ENCODE measurements around the gene MGMT.

The MGMT gene

DNA sequence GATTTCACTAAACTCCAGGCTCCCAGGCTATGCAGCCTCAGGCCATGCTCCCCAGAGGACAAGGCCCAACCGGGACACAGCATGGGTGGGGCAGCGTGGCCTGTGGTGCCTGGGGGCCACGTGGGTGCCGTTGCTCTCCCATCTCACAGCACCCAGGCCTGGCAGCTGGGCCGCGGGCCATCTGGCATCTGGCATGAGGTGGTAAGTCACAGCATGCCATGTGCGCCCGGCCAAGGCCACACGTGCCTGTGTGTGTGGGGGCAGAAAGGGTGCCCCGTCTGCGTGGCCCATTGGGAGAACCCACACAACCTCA lies 292.9 kb downstream of the MGMT start:
- Mint-ChIP-seq H3K27me3 (ENCODE audit: low read depth) (no peaks in the 10 kb centered on the region), H3K27ac (no peak overlapping the region), H3K4me3 (no peak overlapping the region), H3K9me3 (no peaks in the 10 kb centered on the region), H3K4me1 (ENCODE audit: low read depth) (peaks cover 6% of the 10 kb centered on the region), H3K36me3 (ENCODE audit: low read depth) (no peaks in the 10 kb centered on the region)

- no peaks in the 10 kb centered on the region for H3K36me3 Mint-ChIP-seq (ENCODE audit: low read depth)
- H3K4me3 Mint-ChIP-seq = no peak overlapping the region
- H3K27ac Mint-ChIP-seq = no peak overlapping the region
- peaks cover 6% of the 10 kb centered on the region for H3K4me1 Mint-ChIP-seq (ENCODE audit: low read depth)
- no peaks in the 10 kb centered on the region for H3K9me3 Mint-ChIP-seq
- no peaks in the 10 kb centered on the region for H3K27me3 Mint-ChIP-seq (ENCODE audit: low read depth)
Observed at GRCh38 chr10:129760416-129760815, 293.4 kb downstream of the MGMT start.

- H3K27ac Mint-ChIP-seq = no peak overlapping the region
- H3K9me3 Mint-ChIP-seq = no peaks in the 10 kb centered on the region
- H3K27me3 Mint-ChIP-seq (ENCODE audit: low read depth) = no peaks in the 10 kb centered on the region
- H3K4me3 Mint-ChIP-seq = no peak overlapping the region
- no peaks in the 10 kb centered on the region for H3K36me3 Mint-ChIP-seq (ENCODE audit: low read depth)
- H3K4me1 Mint-ChIP-seq (ENCODE audit: low read depth) = peaks cover 6% of the 10 kb centered on the region
Observed at GRCh38 chr10:129761197-129761972, 294.3 kb downstream of the MGMT start.

- Mint-ChIP-seq H3K9me3 (no peaks in the 10 kb centered on the region), H3K36me3 (ENCODE audit: low read depth) (no peaks in the 10 kb centered on the region), H3K4me1 (ENCODE audit: low read depth) (peaks cover 3% of the 10 kb centered on the region), H3K4me3 (no peak overlapping the region), H3K27ac (no peak overlapping the region), H3K27me3 (ENCODE audit: low read depth) (no peaks in the 10 kb centered on the region)
Observed at GRCh38 chr10:129761981-129762956, 295.2 kb downstream of the MGMT start.

GRCh38 chr10:129764011-129764900 lies 297.2 kb downstream of the MGMT start:
- H3K36me3 Mint-ChIP-seq (ENCODE audit: low read depth) = no peaks in the 10 kb centered on the region
- no peak overlapping the region for H3K27ac Mint-ChIP-seq
- H3K9me3 Mint-ChIP-seq = no peaks in the 10 kb centered on the region
- no peaks in the 10 kb centered on the region for H3K27me3 Mint-ChIP-seq (ENCODE audit: low read depth)
- no peaks in the 10 kb centered on the region for H3K4me1 Mint-ChIP-seq (ENCODE audit: low read depth)
- H3K4me3 Mint-ChIP-seq = no peak overlapping the region

- Mint-ChIP-seq H3K9me3 (no peaks in the 10 kb centered on the region), H3K4me1 (ENCODE audit: low read depth) (no peaks in the 10 kb centered on the region), H3K36me3 (ENCODE audit: low read depth) (no peaks in the 10 kb centered on the region), H3K27ac (no peak overlapping the region), H3K27me3 (ENCODE audit: low read depth) (no peaks in the 10 kb centered on the region), H3K4me3 (no peak overlapping the region)
Observed at GRCh38 chr10:129764901-129765663, 298.0 kb downstream of the MGMT start.

DNA sequence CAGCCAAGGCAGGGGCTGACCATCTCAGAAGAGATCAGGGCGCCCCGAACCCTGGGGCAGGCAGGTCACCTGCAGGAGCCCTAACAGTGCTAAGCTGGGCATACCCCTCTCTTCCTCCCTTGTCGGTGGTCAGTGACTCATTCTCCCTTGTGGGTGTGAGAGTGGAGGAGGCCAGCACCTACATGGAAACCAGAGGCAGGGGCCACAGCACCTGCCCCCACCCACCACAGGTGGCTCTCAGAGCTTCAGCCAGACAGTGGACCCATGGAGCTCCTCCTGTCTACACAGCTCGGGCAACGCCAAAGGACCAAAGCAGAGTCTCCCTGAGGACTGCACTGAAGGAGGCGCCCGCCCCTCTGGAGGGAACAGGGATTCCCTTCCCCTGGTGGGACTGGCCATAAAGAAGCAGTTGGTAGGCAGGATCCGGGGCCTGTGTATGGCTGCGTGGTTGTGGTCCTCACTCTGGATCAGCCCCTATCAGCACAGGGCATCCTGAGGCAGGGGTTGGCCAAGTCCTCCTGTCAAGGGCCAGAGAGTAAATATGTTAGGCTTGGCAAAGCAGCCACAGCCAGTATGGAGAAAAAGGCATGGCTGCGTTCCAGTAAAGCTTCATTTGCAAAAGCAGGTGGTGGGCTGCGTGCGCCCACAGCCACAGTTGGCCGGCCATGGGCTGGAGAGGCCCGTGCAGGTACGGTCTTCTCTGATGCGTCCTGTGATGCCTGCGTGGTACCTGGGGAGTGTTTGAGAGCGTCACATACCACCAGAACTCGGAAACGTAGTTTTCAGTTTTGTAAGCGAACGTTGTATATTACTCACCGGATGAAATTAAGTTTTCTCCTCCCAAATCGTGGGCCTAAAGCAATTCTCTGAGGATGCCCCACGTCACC lies 298.9 kb downstream of the MGMT start:
- no peaks in the 10 kb centered on the region for H3K9me3 Mint-ChIP-seq
- no peaks in the 10 kb centered on the region for H3K27me3 Mint-ChIP-seq (ENCODE audit: low read depth)
- H3K4me1 Mint-ChIP-seq (ENCODE audit: low read depth) = no peaks in the 10 kb centered on the region
- no peak overlapping the region for H3K4me3 Mint-ChIP-seq
- no peak overlapping the region for H3K27ac Mint-ChIP-seq
- H3K36me3 Mint-ChIP-seq (ENCODE audit: low read depth) = no peaks in the 10 kb centered on the region

GRCh38 chr10:129766611-129767550 lies 299.8 kb downstream of the MGMT start:
- Mint-ChIP-seq H3K36me3 (ENCODE audit: low read depth) (no peaks in the 10 kb centered on the region), H3K4me3 (no peak overlapping the region), H3K27me3 (ENCODE audit: low read depth) (no peaks in the 10 kb centered on the region), H3K27ac (no peak overlapping the region), H3K4me1 (ENCODE audit: low read depth) (no peaks in the 10 kb centered on the region), H3K9me3 (no peaks in the 10 kb centered on the region)

- Mint-ChIP-seq H3K36me3 (ENCODE audit: low read depth) (no peaks in the 10 kb centered on the region), H3K4me1 (ENCODE audit: low read depth) (no peaks in the 10 kb centered on the region), H3K4me3 (no peak overlapping the region), H3K27ac (no peak overlapping the region), H3K9me3 (no peaks in the 10 kb centered on the region), H3K27me3 (ENCODE audit: low read depth) (no peaks in the 10 kb centered on the region)
Observed at GRCh38 chr10:129767751-129768150, 300.7 kb downstream of the MGMT start.

GRCh38 chr10:129768437-129769355 lies 301.7 kb downstream of the MGMT start:
- Mint-ChIP-seq H3K36me3 (ENCODE audit: low read depth) (no peaks in the 10 kb centered on the region), H3K4me3 (no peak overlapping the region), H3K27ac (no peak overlapping the region), H3K27me3 (ENCODE audit: low read depth) (no peaks in the 10 kb centered on the region), H3K9me3 (no peaks in the 10 kb centered on the region), H3K4me1 (ENCODE audit: low read depth) (no peaks in the 10 kb centered on the region)

GRCh38 chr10:129769381-129770116 lies 302.5 kb downstream of the MGMT start:
- Mint-ChIP-seq H3K4me1 (ENCODE audit: low read depth) (no peaks in the 10 kb centered on the region), H3K9me3 (no peaks in the 10 kb centered on the region), H3K36me3 (ENCODE audit: low read depth) (no peaks in the 10 kb centered on the region), H3K4me3 (no peak overlapping the region), H3K27ac (no peak overlapping the region), H3K27me3 (ENCODE audit: low read depth) (no peaks in the 10 kb centered on the region)

Measured in T-helper 1 cell treated with Interleukin-12 subunit alpha and Interleukin-12 subunit beta and Interleukin-4 antibody, amounts not matched to agents 30 μg/mL and 1 μg/mL, for 36 hours (primary cell).